AG04449 (cell line): ENCODE results near the gene PCBP3.

ENCODE experiments used
- CTCF ChIA-PET: fragments of 350-600 bp; formaldehyde crosslinking; extraction: SDS; loops from one replicate; lab custom pipeline; 2021; ENCODE audit warnings: antibody characterized with exemption; lab: Yijun Ruan, JAX
- POLR2A ChIA-PET: fragments of 400-600, 350-600 bp; formaldehyde crosslinking; extraction: SDS; loops from one replicate; lab custom pipeline; 2020; ENCODE audit warnings: antibody characterized with exemption, inconsistent platforms; lab: Yijun Ruan, JAX
- DNase-seq: peaks from one replicate; pipeline ENCODE4 v3.0.0-alpha.2; 2010; ENCODE audit warnings: low read depth, low spot score
- H3K4me3 ChIP-seq: 2 replicates; pipeline ENCODE4 v1.5.1; 2011; ENCODE audit warnings: low read depth, mild to moderate bottlenecking, control low read depth, low read length
- TF ChIP-seq, protein P1 (sequence below): IDR thresholded peaks from one replicate; pipeline ENCODE4 v1.5.1; 2011; ENCODE audit warnings: mild to moderate bottlenecking, moderate library complexity, low read length, control low read depth, inconsistent platforms; ENCODE audit not compliant: insufficient read depth; ENCODE audit errors: missing control alignments

PCBP3 gene

DNA sequence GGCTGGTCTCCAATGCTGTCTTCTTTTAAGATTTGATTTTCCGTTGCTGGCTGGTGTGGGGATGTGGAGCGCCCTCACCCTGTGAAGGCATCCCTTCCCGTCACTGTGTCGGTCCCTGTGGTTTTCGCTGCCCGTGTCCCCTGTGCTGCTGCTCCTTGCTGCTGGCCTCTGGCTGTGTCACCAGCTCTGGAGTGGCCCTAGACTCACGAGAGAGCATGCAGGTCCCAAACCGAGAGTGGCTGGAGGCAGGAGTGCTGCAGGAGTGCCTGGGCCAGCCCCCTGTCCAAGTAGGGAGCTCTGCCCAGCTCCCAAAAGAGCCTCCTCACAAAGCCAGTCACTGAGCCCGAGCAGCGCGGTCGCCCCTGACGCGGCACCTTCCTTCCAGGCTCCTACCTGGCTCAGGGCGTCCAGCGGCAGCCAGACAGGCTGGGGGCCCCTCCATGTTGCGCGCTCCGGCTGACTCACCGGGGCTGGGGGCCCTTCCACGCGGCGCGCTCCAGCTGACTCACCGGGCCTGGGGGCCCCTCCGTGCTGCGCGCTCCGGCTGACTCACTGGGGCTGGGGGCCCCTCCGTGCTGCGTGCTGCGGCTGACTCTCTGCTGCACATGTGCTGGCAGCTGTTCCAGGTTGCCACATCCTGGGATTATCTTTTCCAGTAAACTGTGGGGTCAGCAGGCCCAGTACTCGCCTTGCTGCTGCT is 231.3 kb downstream of the PCBP3 start:
- ChIA-PET CTCF (interaction anchor here (0.7 to 1.1 kb wide), 2 partner anchors 30 to 54 kb away, joined by 3 read pairs; no protein-coding TSS in a partner anchor), POLR2A (no interaction called here)
- TF ChIP-seq, protein P1, sequence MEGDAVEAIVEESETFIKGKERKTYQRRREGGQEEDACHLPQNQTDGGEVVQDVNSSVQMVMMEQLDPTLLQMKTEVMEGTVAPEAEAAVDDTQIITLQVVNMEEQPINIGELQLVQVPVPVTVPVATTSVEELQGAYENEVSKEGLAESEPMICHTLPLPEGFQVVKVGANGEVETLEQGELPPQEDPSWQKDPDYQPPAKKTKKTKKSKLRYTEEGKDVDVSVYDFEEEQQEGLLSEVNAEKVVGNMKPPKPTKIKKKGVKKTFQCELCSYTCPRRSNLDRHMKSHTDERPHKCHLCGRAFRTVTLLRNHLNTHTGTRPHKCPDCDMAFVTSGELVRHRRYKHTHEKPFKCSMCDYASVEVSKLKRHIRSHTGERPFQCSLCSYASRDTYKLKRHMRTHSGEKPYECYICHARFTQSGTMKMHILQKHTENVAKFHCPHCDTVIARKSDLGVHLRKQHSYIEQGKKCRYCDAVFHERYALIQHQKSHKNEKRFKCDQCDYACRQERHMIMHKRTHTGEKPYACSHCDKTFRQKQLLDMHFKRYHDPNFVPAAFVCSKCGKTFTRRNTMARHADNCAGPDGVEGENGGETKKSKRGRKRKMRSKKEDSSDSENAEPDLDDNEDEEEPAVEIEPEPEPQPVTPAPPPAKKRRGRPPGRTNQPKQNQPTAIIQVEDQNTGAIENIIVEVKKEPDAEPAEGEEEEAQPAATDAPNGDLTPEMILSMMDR: no peak
- peak overlapping the region; percentile 42 for H3K4me3 ChIP-seq
- peak; percentile 90 for DNase-seq

GRCh38 chr21:45875416-45875760 is 231.9 kb downstream of the PCBP3 start:
- ChIA-PET CTCF (no interaction called here), POLR2A (no interaction called here)
- TF ChIP-seq, protein P1: no peak
- no peak overlapping the region for H3K4me3 ChIP-seq
- DNase-seq: no peak

GRCh38 chr21:45875881-45876280 is 232.4 kb downstream of the PCBP3 start:
- DNase-seq: no peak
- H3K4me3 ChIP-seq: no peak overlapping the region
- CTCF ChIA-PET: no interaction called here
- TF ChIP-seq, protein P1: no peak
- POLR2A ChIA-PET: no interaction called here

DNA sequence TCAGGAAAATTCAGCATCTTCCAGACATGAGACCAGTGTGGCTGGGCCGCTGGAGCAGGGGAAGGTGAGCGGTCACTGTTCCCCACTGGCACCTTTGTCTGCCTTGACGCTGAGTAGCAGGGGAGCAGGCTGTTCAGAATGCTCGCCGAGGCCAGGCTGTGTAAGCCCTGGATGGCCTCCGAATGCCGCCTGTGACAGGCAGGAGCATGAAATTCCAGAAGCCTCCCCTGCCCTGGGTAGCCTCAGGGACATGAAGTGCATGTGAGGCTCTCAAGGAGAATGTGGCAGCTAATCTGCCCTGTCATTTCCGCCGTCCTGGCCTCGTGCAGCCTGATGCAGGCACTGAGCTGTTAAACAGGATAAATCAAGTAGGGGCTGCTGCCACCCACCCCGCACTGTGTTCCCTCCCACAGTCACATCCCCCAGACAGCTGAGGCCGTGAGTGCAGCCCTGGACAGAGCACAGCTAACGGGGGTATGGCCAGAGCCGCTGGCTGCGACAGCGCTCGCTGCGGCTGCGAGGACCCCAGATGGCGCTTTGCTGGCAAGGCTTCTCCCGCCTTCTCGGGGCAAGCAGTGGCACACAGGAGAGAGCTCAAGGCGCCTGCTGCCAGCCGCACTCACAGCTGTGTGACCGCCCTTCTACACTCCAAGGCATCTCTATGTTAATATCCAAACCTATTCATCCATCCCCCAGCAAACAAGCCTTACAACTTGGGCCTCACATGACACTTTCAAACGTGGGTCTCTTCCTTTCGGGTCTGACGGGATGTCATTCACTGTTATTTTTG is 233.1 kb downstream of the PCBP3 start:
- TF ChIP-seq, protein P1: no peak
- POLR2A ChIA-PET: interaction anchor here (1.1 kb wide), 1 partner anchor 306 kb away, joined by 3 read pairs; no protein-coding TSS in a partner anchor
- DNase-seq: no peak
- no peak overlapping the region for H3K4me3 ChIP-seq
- CTCF ChIA-PET: interaction anchor here (1.4 kb wide), 1 partner anchor 739 kb away, joined by 3 read pairs; no protein-coding TSS in a partner anchor

DNA sequence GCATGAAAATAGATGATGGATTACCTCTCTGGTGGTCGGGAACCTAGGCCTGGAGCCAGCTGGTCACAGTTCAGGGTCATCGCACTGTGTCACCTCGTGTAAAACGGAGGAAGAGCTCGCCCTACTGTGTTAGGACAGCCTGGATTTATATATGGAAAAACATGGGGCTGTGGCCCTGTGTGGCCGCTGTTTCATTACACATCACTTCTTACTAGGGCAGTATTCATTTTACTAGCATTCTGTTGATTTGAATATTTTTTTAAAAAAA is 233.6 kb downstream of the PCBP3 start:
- TF ChIP-seq, protein P1: no peak
- no peak overlapping the region for H3K4me3 ChIP-seq
- POLR2A ChIA-PET: interaction anchor here (1.1 kb wide), 1 partner anchor 306 kb away, joined by 3 read pairs; no protein-coding TSS in a partner anchor
- no peak for DNase-seq
- CTCF ChIA-PET: interaction anchor here (1.2 to 1.4 kb wide), 2 partner anchors 57 to 739 kb away, joined by 3 to 4 read pairs; no protein-coding TSS in a partner anchor
